ENCODE data around the gene ZNF318.

DNA sequence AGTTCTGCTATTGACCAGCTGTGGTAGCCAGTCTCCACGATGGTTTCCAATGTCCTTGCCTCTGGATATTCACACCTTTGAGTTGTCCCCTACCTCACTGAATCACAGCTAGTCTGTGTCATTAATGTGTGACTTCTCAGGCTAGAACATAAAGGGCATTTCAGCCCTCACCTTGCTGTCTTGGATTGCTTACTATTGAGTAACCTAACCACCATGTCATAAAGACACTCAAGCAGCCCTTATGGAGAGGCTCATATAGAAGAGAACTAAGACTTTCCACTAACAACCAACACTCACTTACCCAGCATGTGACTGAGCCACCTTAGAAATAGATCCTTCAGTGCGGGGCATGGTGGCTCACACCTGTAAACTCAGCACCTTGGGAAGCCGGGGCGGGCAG is 38.8 kb upstream of the ZNF318 start:
- TF ChIP-seq EP300 (IDR thresholded peaks at IDR 0.05): no peak
- TF ChIP-seq, protein P1, sequence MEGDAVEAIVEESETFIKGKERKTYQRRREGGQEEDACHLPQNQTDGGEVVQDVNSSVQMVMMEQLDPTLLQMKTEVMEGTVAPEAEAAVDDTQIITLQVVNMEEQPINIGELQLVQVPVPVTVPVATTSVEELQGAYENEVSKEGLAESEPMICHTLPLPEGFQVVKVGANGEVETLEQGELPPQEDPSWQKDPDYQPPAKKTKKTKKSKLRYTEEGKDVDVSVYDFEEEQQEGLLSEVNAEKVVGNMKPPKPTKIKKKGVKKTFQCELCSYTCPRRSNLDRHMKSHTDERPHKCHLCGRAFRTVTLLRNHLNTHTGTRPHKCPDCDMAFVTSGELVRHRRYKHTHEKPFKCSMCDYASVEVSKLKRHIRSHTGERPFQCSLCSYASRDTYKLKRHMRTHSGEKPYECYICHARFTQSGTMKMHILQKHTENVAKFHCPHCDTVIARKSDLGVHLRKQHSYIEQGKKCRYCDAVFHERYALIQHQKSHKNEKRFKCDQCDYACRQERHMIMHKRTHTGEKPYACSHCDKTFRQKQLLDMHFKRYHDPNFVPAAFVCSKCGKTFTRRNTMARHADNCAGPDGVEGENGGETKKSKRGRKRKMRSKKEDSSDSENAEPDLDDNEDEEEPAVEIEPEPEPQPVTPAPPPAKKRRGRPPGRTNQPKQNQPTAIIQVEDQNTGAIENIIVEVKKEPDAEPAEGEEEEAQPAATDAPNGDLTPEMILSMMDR (IDR thresholded peaks at IDR 0.05): no peak
- no peak for TF ChIP-seq POLR2A (IDR thresholded peaks at IDR 0.05; ENCODE audit: low read depth)

Measured in esophagus muscularis mucosa (tissue), 4 donors.